GM19023 (cell line): ENCODE results near the gene KIF6.
A peak's percentile ranks its signal among the peaks of the same experiment; 100 is the strongest.

Experiments used
- ATAC-seq: cut with Tn5 transposase; IDR thresholded peaks from one replicate; pipeline ENCODE4 v1.9.1; 2021; ENCODE audit warnings: mild to moderate bottlenecking, moderate library complexity; ENCODE audit not compliant: unreplicated experiment

The KIF6 gene

GRCh38 chr6:39361657-39362486 is 363.3 kb downstream of the KIF6 start:
- ATAC-seq = peak; percentile 79

- ATAC-seq = no peak
Measured at GRCh38 chr6:39360378-39360777, 364.8 kb downstream of the KIF6 start.

- ATAC-seq = no peak
Measured at GRCh38 chr6:39357998-39358686, 367.1 kb downstream of the KIF6 start.

GRCh38 chr6:39353698-39354315 is 371.4 kb downstream of the KIF6 start:
- ATAC-seq = no peak

GRCh38 chr6:39350723-39351505 is 374.3 kb downstream of the KIF6 start:
- ATAC-seq = no peak

GRCh38 chr6:39348740-39349139 is 376.5 kb downstream of the KIF6 start:
- ATAC-seq = no peak

GRCh38 chr6:39347906-39348585 is 377.2 kb downstream of the KIF6 start:
- peak; percentile 51 for ATAC-seq

- no peak for ATAC-seq
Measured at GRCh38 chr6:39347206-39347605, 378.0 kb downstream of the KIF6 start.

- no peak for ATAC-seq
Measured at GRCh38 chr6:39344821-39345280, 380.4 kb downstream of the KIF6 start.

GRCh38 chr6:39343396-39343870 is 381.8 kb downstream of the KIF6 start:
- ATAC-seq = no peak

- ATAC-seq = peak; percentile 51
Measured at GRCh38 chr6:39342692-39343395, 382.4 kb downstream of the KIF6 start.

- ATAC-seq = no peak
Measured at GRCh38 chr6:39341937-39342336, 383.3 kb downstream of the KIF6 start.

GRCh38 chr6:39341352-39341751 is 383.9 kb downstream of the KIF6 start:
- ATAC-seq = no peak

- ATAC-seq = no peak
Measured at GRCh38 chr6:39339868-39340550, 385.2 kb downstream of the KIF6 start.

- ATAC-seq = no peak
Measured at GRCh38 chr6:39339096-39339867, 385.9 kb downstream of the KIF6 start.

- no peak for ATAC-seq
Measured at GRCh38 chr6:39338397-39338796, 386.8 kb downstream of the KIF6 start.

GRCh38 chr6:39335780-39336545 is 389.2 kb downstream of the KIF6 start:
- ATAC-seq = no peak
